B cell (primary cell): ENCODE measurements around the gene ADAMTS8. TPM values are rescaled to one million over a fixed set of nuclear protein-coding genes. Genes with fewer than 3 reads are reported as not detected.

Source experiments
- ATAC-seq: fragments of 200-7000 bp; cut with Tn5 transposase; one replicate; pipeline ENCODE4 v1.10.0; 2021; ENCODE audit warnings: low read depth, mild to moderate bottlenecking, moderate number of reproducible peaks, moderate library complexity
- CTCF ChIA-PET: fragments of 350-600 bp; sonication (Branson Sonifier 250); formaldehyde crosslinking; loops from one replicate; lab custom pipeline; 2021; ENCODE audit warnings: antibody characterized with exemption, inconsistent platforms; lab: Charles Lee
- POLR2A ChIA-PET: fragments of 350-600 bp; sonication (Branson Sonifier 250); formaldehyde crosslinking; loops from one replicate; lab custom pipeline; 2021; ENCODE audit warnings: antibody characterized with exemption; lab: Charles Lee
- DNase-seq: peaks from one replicate; pipeline ENCODE4 v3.0.0; 2013
- H2AFZ ChIP-seq: 2 replicates; pipeline ENCODE4 v1.6.1; 2012; ENCODE audit warnings: mild to moderate bottlenecking, low read depth, low read length; ENCODE audit not compliant: insufficient read depth, poor library complexity, severe bottlenecking
- H3K27ac ChIP-seq, 2 donors: 1 replicate in 1 of 2; 2 replicates in 1 of 2; pipeline ENCODE4 v1.5.1; 2012 to 2013; ENCODE audit warnings: low read length in 2 of 2, mild to moderate bottlenecking in 2 of 2, moderate library complexity in 1 of 2
- H3K27me3 ChIP-seq, 4 experiments: fragments of 200-600 bp in 1 of 4; sonication (generic) in 1 of 4; replicated peaks in 1 of 4; 1 replicate in 2 of 4; 2 replicates in 2 of 4; pipeline versions ENCODE4 v1.6.1 to v1.7.0; 2013 to 2016; ENCODE audit warnings: low read length in 3 of 4, mild to moderate bottlenecking in 2 of 4, mixed read lengths in 1 of 4, moderate library complexity in 1 of 4; ENCODE audit not compliant: insufficient read depth in 4 of 4, control insufficient read depth in 3 of 4; ENCODE audit errors: control extremely low read depth in 1 of 4
- H3K36me3 ChIP-seq, 2 experiments: replicated peaks in 1 of 2; 1 replicate in 1 of 2; 2 replicates in 1 of 2; pipeline versions ENCODE4 v1.6.1 to v1.7.1; 2013; ENCODE audit warnings: low read length in 1 of 2; ENCODE audit not compliant: insufficient read depth in 2 of 2, control insufficient read depth in 1 of 2; ENCODE audit errors: control extremely low read depth in 1 of 2, extremely low read depth in 1 of 2
- H3K4me1 ChIP-seq, 2 donors: fragments of 200-600 bp in 1 of 2; sonication (generic) in 1 of 2; 1 replicate in 1 of 2; 2 replicates in 1 of 2; pipeline versions ENCODE4 v1.5.1 to v1.6.1; 2013 to 2017; ENCODE audit warnings: low read length in 2 of 2; ENCODE audit not compliant: control insufficient read depth in 2 of 2, insufficient read depth in 2 of 2
- H3K4me2 ChIP-seq: replicated peaks from 2 replicates; pipeline ENCODE3; 2012; ENCODE audit warnings: mild to moderate bottlenecking, low read depth, low read length; ENCODE audit not compliant: poor library complexity, severe bottlenecking
- H3K4me3 ChIP-seq, 5 experiments: fragments of 200-600 bp in 1 of 5; sonication (generic) in 1 of 5; 1 replicate in 3 of 5; 2 replicates in 2 of 5; pipeline versions ENCODE4 v1.5.1 to v1.7.0; 2011 to 2016; ENCODE audit warnings: low read length in 4 of 5, mild to moderate bottlenecking in 4 of 5, low read depth in 2 of 5, control low read depth in 1 of 5, moderate library complexity in 1 of 5; ENCODE audit not compliant: insufficient read depth in 1 of 5; ENCODE audit errors: control extremely low read depth in 1 of 5, extremely low read depth in 1 of 5
- H3K79me2 ChIP-seq: fragments of 200-600 bp; sonication (generic); one replicate; pipeline ENCODE4 v1.6.0; 2016; ENCODE audit warnings: low read length; ENCODE audit not compliant: control insufficient read depth, insufficient read depth
- H3K9ac ChIP-seq: fragments of 200-600 bp; sonication (generic); 2 replicates; pipeline ENCODE4 v1.6.1; 2017; ENCODE audit warnings: mild to moderate bottlenecking, low read length, moderate library complexity
- H3K9me3 ChIP-seq, 3 donors: one replicate each; pipeline versions ENCODE4 v1.6.1 to v1.7.1; 2013; ENCODE audit warnings: low read length in 2 of 3; ENCODE audit not compliant: control insufficient read depth in 2 of 3, insufficient read depth in 1 of 3; ENCODE audit errors: control extremely low read depth in 1 of 3
- H4K20me1 ChIP-seq: 2 replicates; pipeline ENCODE4 v1.6.0; 2012; ENCODE audit warnings: mild to moderate bottlenecking, low read length; ENCODE audit not compliant: insufficient read depth, control insufficient read depth, poor library complexity, severe bottlenecking
- H3K27ac Mint-ChIP-seq: one replicate; pipeline ENCODE4 v1.8.0; 2021; ENCODE audit warnings: mixed read lengths
- H3K27me3 Mint-ChIP-seq: one replicate; pipeline ENCODE4 v1.8.0; 2021; ENCODE audit warnings: mixed read lengths
- H3K4me1 Mint-ChIP-seq: one replicate; pipeline ENCODE4 v1.8.0; 2021; ENCODE audit warnings: mixed read lengths
- H3K4me3 Mint-ChIP-seq: one replicate; pipeline ENCODE4 v1.8.0; 2021; ENCODE audit warnings: mixed read lengths
- H3K9me3 Mint-ChIP-seq: one replicate; pipeline ENCODE4 v1.8.0; 2022; ENCODE audit warnings: mixed read lengths; ENCODE audit not compliant: insufficient read depth
- CTCF ChIP-seq: fragments of 200-600 bp; IDR thresholded peaks from one replicate; pipeline ENCODE4 v1.8.0; 2022; ENCODE audit warnings: antibody characterized with exemption, mild to moderate bottlenecking
- EZH2 ChIP-seq: IDR thresholded peaks from 2 replicates; pipeline ENCODE4 v1.6.1; 2012; ENCODE audit warnings: borderline replicate concordance, low read depth, mild to moderate bottlenecking, moderate library complexity, low read length; ENCODE audit not compliant: insufficient read depth, poor library complexity, severe bottlenecking
- WGBS: methylation state at CpG from one replicate; pipeline ENCODE4 v1.1.5; 2013; ENCODE audit warnings: missing lambda C conversion rate; ENCODE audit not compliant: insufficient coverage; 5-methylcytosine and 5-hydroxymethylcytosine counted together
- intact Hi-C: fragments of 100-400 bp; cut with micrococcal nuclease; formaldehyde crosslinking; loops from one replicate; pipeline ENCODE4 v1.10.0; 2022
- polyA plus RNA-seq: library from polyadenylated mRNA; depleted of rRNA; stranded (reverse); fragments of >200 nt; gene quantifications from 2 replicates; pipeline ENCODE4 v1.2.3, GENCODE V29; 2012
- total RNA-seq, 2 donors: library from RNA; stranded (reverse); fragments of 120-200 nt in 1 of 2; gene quantifications; 1 replicate in 1 of 2; 2 replicates in 1 of 2; pipeline versions ENCODE4 v1.2.3 to v1.2.4, GENCODE V29; 2013 to 2022

The ADAMTS8 gene
- total and polyA plus RNA-seq, 2 donors (not counting 1 experiment from before 2014, with no cell fraction given) = not detected

DNA sequence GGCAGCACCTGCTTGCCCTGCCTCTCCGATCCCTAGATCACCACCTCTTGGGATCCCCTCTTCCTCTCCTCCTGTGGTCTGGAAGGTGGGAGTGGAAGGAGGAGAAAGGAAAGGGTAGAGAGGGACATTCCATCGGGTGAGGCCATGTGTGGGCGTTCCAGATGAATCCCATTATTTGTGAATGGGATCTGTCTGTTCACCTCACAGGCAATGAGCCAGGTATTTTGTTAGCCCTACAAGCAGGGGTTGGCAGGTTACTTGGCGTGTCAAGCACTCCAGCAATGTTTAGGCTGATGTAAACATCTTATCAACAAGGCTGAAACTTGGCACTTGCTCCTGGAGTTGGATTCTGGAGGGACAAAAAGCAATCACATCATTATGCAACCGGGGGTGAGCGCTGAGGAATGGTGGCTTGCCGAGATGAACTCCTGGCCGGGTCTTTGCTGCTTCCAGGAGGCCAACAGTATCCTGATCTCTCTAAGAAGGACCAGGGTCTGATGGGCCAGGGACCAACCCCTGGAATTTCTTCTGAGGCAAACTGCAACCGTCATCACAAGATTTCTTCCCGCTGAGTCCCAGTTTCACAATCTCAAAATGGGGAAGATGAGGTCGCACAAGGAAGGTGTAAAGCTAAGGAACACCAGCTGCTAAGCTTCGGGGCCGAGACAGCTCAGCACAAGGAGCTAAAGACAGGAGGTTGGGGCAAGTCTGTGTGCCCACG, 7.8 kb downstream of the ADAMTS8 start:
- Mint-ChIP-seq H3K27ac (no peak overlapping the region), H3K9me3 (no peaks in the 10 kb centered on the region), H3K4me1 (no peaks in the 10 kb centered on the region), H3K27me3 (peaks cover 44% of the 10 kb centered on the region), H3K4me3 (no peak overlapping the region)
- ChIA-PET POLR2A (no interaction called here), CTCF (no interaction called here)
- no peak overlapping the region for H3K4me2 ChIP-seq
- no peak overlapping the region for H3K4me3 ChIP-seq
- no peaks in the 10 kb centered on the region for H3K4me1 ChIP-seq
- peaks cover 0 to 13% (median 6%) of the 10 kb centered on the region in 4 experiments for H3K27me3 ChIP-seq
- no peak for ATAC-seq
- no peak overlapping the region for H3K27ac ChIP-seq
- no peak for TF ChIP-seq EZH2
- TF ChIP-seq CTCF = no peak
- no peak overlapping the region for H3K9ac ChIP-seq
- no peaks in the 10 kb centered on the region for H3K79me2 ChIP-seq
- DNase-seq = no peak
- no peaks in the 10 kb centered on the region for H3K36me3 ChIP-seq
- intact Hi-C loops = no loop called here
- 76% methylated on average over 11 of the region's 14 CpGs for WGBS
- no peaks in the 10 kb centered on the region for H4K20me1 ChIP-seq
- H3K9me3 ChIP-seq = peaks cover 0 to 2% (median 0%) of the 10 kb centered on the region in 3 donors
- H2AFZ ChIP-seq = no peak overlapping the region

- peaks cover 37% of the 10 kb centered on the region for H3K27me3 Mint-ChIP-seq
- no peak overlapping the region for H3K4me3 Mint-ChIP-seq
- intact Hi-C loops = no loop called here
- 79% methylated on average over 11 of the region's 12 CpGs for WGBS
- TF ChIP-seq EZH2 (no peak), CTCF (no peak)
- CTCF ChIA-PET = interaction anchor here (2.1 kb wide), 1 partner anchor 13 kb away, joined by 6 read pairs; no protein-coding TSS in a partner anchor
- DNase-seq (no peak), ATAC-seq (no peak)
- POLR2A ChIA-PET = no interaction called here
- H3K9ac ChIP-seq = no peak overlapping the region
- H3K27ac Mint-ChIP-seq = no peak overlapping the region
- H3K79me2 ChIP-seq = no peaks in the 10 kb centered on the region
- no peak overlapping the region for H3K4me3 ChIP-seq
- H3K9me3 Mint-ChIP-seq = no peaks in the 10 kb centered on the region
- no peak overlapping the region for H3K4me2 ChIP-seq
- no peaks in the 10 kb centered on the region for H4K20me1 ChIP-seq
- no peaks in the 10 kb centered on the region for H3K4me1 ChIP-seq
- H3K9me3 ChIP-seq = peaks cover 0 to 2% (median 0%) of the 10 kb centered on the region in 3 donors
- no peaks in the 10 kb centered on the region for H3K4me1 Mint-ChIP-seq
- H3K36me3 ChIP-seq = no peaks in the 10 kb centered on the region
- peaks cover 0 to 12% (median 0%) of the 10 kb centered on the region in 4 experiments for H3K27me3 ChIP-seq
- no peak overlapping the region for H3K27ac ChIP-seq
- H2AFZ ChIP-seq = no peak overlapping the region
Measured at GRCh38 chr11:130418756-130419155, 9.7 kb downstream of the ADAMTS8 start.
